Sigmoid colon (tissue), 4 donors: Measurements from ENCODE around the gene GNB2.

Source experiments
- CTCF ChIP-seq, 4 experiments: fragments of 450-650 bp in 3 of 4; fragments of 200-600 bp in 1 of 4; IDR thresholded peaks; one replicate each; pipeline ENCODE4 v1.5.1; 2016 to 2019; ENCODE audit warnings: antibody characterized with exemption in 4 of 4, mild to moderate bottlenecking in 3 of 4, moderate library complexity in 2 of 4
- EP300 ChIP-seq, 4 donors: sonication (generic); formaldehyde crosslinking; IDR thresholded peaks; one replicate each; pipeline ENCODE4 v1.6.1; 2017; ENCODE audit warnings: antibody characterized with exemption in 4 of 4
- POLR2A ChIP-seq, 2 donors: fragments of 450-650 bp; IDR thresholded peaks; one replicate each; pipeline ENCODE4 v1.6.1; 2016; ENCODE audit warnings: antibody characterized with exemption in 2 of 2, mild to moderate bottlenecking in 2 of 2, moderate library complexity in 2 of 2
- POLR2AphosphoS5 ChIP-seq, 4 donors: sonication (generic); formaldehyde crosslinking; IDR thresholded peaks; one replicate each; pipeline ENCODE4 v1.6.1; 2017; ENCODE audit warnings: antibody characterized with exemption in 4 of 4

GRCh38 chr7:100632951-100633717 lies 40.4 kb upstream of the GNB2 start:
- TF ChIP-seq CTCF (IDR thresholded peaks at IDR 0.05) (peak in 3 of 4 experiments; percentile 11 to 19 (median 12)), POLR2A (IDR thresholded peaks at IDR 0.05) (no peak), EP300 (IDR thresholded peaks at IDR 0.05) (no peak), POLR2AphosphoS5 (IDR thresholded peaks at IDR 0.05) (no peak)
